ENCODE results near the gene TUBB6. TPM values are rescaled to one million over a fixed set of nuclear protein-coding genes. Genes with fewer than 3 reads are reported as not detected.

Gene TUBB6
- total and polyA plus RNA-seq, 10 of the 15 experiments (the other 5 are each of a cell fraction or from before 2014, with no cell fraction given) = 27.4 to 262 (median 82.5) TPM

GRCh38 chr18:12274793-12275192 lies 33.2 kb upstream of the TUBB6 start:
- Histone ChIP-seq H3K4me2 (ENCODE audit: control insufficient read depth, insufficient read depth) (no peak overlapping the region), H3K9me3 (replicated peaks; ENCODE audit: control insufficient read depth, insufficient read depth, low read length) (no peaks in the 10 kb centered on the region), H3K79me2 (ENCODE audit: control insufficient read depth, insufficient read depth, low read length) (no peaks in the 10 kb centered on the region), H2AFZ (ENCODE audit: control insufficient read depth, low read depth, low read length) (no peak overlapping the region), H3K36me3 (ENCODE audit: control insufficient read depth in 2 of 2, insufficient read depth in 2 of 2, low read length in 1 of 2) (no peaks in the 10 kb centered on the region), H3K9ac (ENCODE audit: control insufficient read depth, insufficient read depth, low read length) (no peak overlapping the region), H3K4me3 (no peak overlapping the region), H3K27me3 (replicated peaks in 1 of 2; ENCODE audit: control insufficient read depth in 2 of 2, insufficient read depth in 2 of 2, low read length in 1 of 2) (no peaks in the 10 kb centered on the region; a peak in 1 of 4 replicates), H4K20me1 (ENCODE audit: control insufficient read depth, insufficient read depth) (no peaks in the 10 kb centered on the region), H3K27ac (ENCODE audit: control insufficient read depth, insufficient read depth) (no peak overlapping the region), H3K4me1 (ENCODE audit: control insufficient read depth, insufficient read depth, low read length) (no peaks in the 10 kb centered on the region)
- RAD21 ChIA-PET (ENCODE audit: unreplicated experiment) = no interaction called here
- FAIRE-seq (no peak), ATAC-seq (no peak), DNase-seq (ENCODE audit: low read depth, low spot score) (no peak)
- no TSS peak for BruUV-seq (replicated peaks)
- WGBS (ENCODE audit: insufficient coverage, insufficient replicate concordance, low lambda C conversion rate, missing lambda C conversion rate) = 46% methylated on average over 4 of the region's 4 CpGs
- CTCF ChIA-PET = interaction anchor here (1.1 to 1.5 kb wide), 2 partner anchors 11 to 53 kb away, joined by 4 to 6 read pairs; no protein-coding TSS in a partner anchor
- POLR2A ChIA-PET = no interaction called here
- SMC1A ChIA-PET (ENCODE audit: uncharacterized antibody, unreplicated experiment) = no interaction called here
- in situ Hi-C loops (cut with MboI) (no loop called here), intact Hi-C loops (cut with micrococcal nuclease; ENCODE audit: unreplicated experiment) (no loop called here)
- TF ChIP-seq USF1 (IDR thresholded peaks at IDR 0.05; ENCODE audit: borderline replicate concordance, extremely low read length, insufficient read depth, low read depth, low read length) (no peak), BRCA1 (IDR thresholded peaks at IDR 0.05; ENCODE audit: low read depth, low read length) (no peak), MTA2 (IDR thresholded peaks at IDR 0.05; ENCODE audit: low read depth) (no peak)

GRCh38 chr18:12276736-12277554 lies 31.1 kb upstream of the TUBB6 start:
- Histone ChIP-seq H3K4me3 (no peak overlapping the region), H2AFZ (ENCODE audit: control insufficient read depth, low read depth, low read length) (no peak overlapping the region), H3K4me1 (ENCODE audit: control insufficient read depth, insufficient read depth, low read length) (no peaks in the 10 kb centered on the region), H3K9me3 (replicated peaks; ENCODE audit: control insufficient read depth, insufficient read depth, low read length) (no peaks in the 10 kb centered on the region), H3K4me2 (ENCODE audit: control insufficient read depth, insufficient read depth) (no peak overlapping the region), H3K79me2 (ENCODE audit: control insufficient read depth, insufficient read depth, low read length) (no peaks in the 10 kb centered on the region), H3K9ac (ENCODE audit: control insufficient read depth, insufficient read depth, low read length) (no peak overlapping the region), H3K27me3 (replicated peaks in 1 of 2; ENCODE audit: control insufficient read depth in 2 of 2, insufficient read depth in 2 of 2, low read length in 1 of 2) (no peaks in the 10 kb centered on the region; a peak in 1 of 4 replicates), H4K20me1 (ENCODE audit: control insufficient read depth, insufficient read depth) (no peaks in the 10 kb centered on the region), H3K27ac (ENCODE audit: control insufficient read depth, insufficient read depth) (no peak overlapping the region), H3K36me3 (ENCODE audit: control insufficient read depth in 2 of 2, insufficient read depth in 2 of 2, low read length in 1 of 2) (no peaks in the 10 kb centered on the region)
- RAD21 ChIA-PET (ENCODE audit: unreplicated experiment) = no interaction called here
- SMC1A ChIA-PET (ENCODE audit: uncharacterized antibody, unreplicated experiment) = no interaction called here
- POLR2A ChIA-PET = no interaction called here
- ATAC-seq = no peak
- intact Hi-C loops (cut with micrococcal nuclease; ENCODE audit: unreplicated experiment) = no loop called here
- DNase-seq (ENCODE audit: low read depth, low spot score) = no peak
- in situ Hi-C loops (cut with MboI) = no loop called here
- BruUV-seq (replicated peaks) = no TSS peak
- WGBS (ENCODE audit: insufficient coverage, insufficient replicate concordance, low lambda C conversion rate, missing lambda C conversion rate) = 70% methylated on average over 25 of the region's 26 CpGs
- CTCF ChIA-PET = no interaction called here
- no peak for FAIRE-seq
- no peak for TF ChIP-seq BRCA1 (IDR thresholded peaks at IDR 0.05; ENCODE audit: low read depth, low read length)
- no peak for TF ChIP-seq ZBTB4 (CRISPR knock-in tag; IDR thresholded peaks at IDR 0.05)
- no peak for TF ChIP-seq SMAD5 (IDR thresholded peaks at IDR 0.05; ENCODE audit: low read depth)
- TF ChIP-seq NR2C1 (IDR thresholded peaks at IDR 0.05) = no peak
- no peak for TF ChIP-seq WRNIP1 (IDR thresholded peaks at IDR 0.05; ENCODE audit: borderline replicate concordance, low read depth, low read length)
- no peak for TF ChIP-seq ZNF217 (IDR thresholded peaks at IDR 0.05)
- no peak for TF ChIP-seq CREM (IDR thresholded peaks at IDR 0.05; ENCODE audit: low read depth)
- no peak for TF ChIP-seq GATAD2B (conservative IDR thresholded peaks at IDR 0.05; ENCODE audit: low read depth)
